Raji (cell line): ENCODE results near the gene JAM3.

Source experiments
- POLR2A ChIP-seq: IDR thresholded peaks from 2 replicates; pipeline ENCODE4 v1.6.1; 2011; ENCODE audit warnings: low read depth, low read length, control low read depth; ENCODE audit not compliant: insufficient read depth

The JAM3 gene

DNA sequence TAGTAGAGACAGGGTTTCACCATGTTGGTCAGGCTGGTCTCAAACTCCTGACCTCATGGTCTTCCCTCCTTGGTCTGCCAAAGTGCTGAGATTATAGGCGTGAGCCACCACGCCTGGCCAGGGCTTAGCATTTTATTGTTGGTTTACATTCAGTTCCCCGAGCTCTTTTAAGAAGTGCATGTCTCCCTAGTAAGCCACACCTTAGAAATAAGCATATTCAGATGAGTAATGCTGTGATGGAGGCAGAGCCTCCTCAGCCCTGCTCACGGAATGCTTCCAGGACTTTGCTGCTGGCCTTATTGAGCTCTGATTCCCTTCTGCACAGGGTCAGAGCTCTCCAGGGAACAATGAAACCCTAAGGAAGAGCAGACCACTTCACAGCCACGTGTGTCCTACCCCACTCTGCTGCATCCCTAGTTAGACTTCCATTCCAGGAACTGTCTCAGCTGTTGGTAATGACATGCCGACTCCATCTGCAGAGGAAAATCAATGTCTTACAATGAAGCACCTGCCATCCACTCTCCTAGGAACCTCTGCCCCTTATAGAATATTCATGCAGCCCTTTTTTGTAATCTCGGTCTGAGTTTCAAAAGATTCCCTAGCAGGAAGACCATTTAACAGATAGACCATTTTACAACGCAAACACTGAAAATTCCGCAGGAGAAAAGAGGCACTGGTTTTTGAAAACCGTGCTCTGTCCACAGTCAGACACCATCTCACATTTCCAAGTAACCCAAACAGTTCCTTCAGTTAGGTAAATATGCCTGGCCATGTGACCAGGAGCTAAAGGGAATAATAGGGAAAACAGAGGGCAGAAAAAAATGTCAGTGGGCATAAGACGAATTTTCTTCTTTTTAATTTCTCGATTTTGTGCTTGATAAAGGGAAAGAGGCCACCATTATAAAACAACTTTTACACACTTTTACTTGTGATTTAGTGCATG lies 1.7 kb upstream of the JAM3 start:
- no peak for TF ChIP-seq POLR2A

DNA sequence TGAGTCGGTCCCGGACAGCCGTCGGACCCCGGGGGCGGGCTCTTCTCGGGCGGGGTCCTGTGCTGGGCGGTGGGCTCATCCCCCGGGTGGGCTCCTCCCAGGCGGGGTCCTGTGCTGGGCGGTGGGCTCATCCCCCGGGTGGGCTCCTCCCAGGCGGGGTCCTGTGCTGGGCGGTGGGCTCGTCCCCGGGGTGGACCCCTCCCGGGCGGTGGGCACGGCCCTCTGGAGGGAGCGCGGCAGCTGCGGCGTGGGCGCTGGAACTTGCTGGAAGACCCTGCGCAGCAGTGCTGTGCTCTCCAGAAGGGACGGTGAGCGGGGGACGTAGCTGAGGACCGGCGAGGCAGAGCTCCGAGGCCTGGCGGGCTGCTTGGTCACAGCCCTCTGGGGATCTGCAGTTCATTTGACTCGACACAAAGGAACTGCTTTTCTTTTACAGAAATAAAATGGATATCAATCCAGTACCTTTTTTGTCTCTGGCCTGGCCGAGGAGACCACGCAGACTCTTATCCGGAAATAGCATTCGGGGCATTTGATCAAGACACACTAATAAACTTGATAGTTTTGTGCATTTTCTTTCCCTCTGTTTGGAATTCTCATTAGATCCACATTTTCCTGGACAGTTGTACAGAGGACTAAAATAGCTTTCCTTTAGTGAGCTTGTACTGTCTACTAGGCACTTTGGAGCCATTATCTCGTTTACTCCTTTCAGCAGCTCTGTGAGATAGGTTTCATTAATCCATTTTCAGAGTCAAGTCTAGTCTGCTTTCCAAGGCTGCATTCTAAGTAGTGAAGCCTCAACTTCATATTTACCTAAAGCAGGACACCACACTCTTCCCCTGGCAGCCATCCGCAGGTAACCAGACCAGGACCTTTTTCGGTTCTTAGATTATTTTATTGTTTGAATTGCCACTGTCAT lies 812 bp downstream of the JAM3 start:
- no peak for TF ChIP-seq POLR2A

DNA sequence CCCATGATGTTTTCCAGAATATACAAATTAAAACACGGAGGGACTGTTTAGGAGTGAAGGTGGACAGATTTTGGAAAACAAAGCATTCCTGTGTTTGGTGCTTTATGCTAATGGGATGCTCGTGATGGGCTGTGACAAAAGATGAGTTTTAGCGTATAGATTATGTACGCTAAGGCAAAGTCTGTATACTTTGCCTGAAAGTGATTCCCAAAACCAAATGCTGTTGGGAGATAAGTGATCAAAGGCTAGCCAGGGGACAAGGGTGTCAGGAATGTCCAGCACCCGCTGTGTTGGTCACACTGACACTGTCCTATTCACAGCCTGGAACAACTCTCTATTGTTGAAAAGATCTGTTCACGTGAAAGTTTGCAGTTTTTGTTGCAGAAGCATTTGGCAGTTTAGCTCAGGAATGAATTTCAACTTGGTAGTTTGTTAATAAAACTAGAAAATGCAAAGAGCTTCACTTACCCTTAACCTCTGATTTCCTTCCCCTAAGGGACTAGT lies 1.5 kb downstream of the JAM3 start:
- TF ChIP-seq POLR2A = no peak

DNA sequence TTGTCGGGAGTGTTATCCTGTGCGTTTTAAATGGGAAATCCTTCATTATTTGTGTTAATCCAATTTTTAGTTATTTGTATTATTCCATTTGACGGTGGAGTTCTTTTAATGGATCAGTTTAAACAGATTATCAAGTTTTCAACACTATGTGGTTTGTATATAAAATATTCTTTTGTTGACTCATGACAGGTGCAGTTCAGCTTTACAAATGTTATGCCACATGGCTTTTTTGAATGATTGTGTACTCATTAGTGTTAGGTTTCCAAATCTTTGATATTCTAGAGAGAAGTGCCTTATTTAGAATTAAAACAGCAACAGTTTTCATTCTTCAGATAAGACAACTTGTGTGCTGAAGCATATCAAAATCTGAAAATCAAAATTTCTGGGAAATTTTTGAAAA lies 2.4 kb downstream of the JAM3 start:
- TF ChIP-seq POLR2A = no peak

DNA sequence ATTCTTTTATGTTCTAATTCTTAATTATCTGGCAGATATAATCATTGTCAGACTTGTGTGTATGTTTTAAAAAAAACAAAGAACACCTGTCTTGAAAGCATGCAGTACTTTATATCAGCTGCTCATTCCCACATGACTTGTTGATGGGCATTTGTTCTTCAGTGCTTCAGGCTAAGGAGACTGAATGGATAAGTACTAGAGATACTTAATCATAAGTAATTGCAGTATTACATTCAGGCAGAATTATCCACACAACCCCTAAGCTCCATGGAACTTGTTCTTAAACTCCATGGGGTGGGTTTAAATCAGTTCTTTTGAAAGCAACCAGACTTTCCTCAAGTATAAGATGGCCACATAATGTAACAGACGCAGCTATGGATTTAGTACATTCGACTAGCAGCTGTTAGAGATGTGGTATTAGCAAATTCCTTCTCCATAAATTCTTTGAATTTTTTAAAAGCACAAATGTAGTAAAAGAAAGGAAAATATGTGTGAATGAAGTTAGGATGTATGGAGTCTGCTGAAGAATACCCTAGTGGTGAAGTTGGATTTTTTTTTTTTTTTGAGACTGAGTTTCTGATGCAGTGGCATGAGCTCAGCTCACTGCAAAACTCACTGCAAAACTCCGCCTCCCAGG lies 3.0 kb downstream of the JAM3 start:
- no peak for TF ChIP-seq POLR2A

DNA sequence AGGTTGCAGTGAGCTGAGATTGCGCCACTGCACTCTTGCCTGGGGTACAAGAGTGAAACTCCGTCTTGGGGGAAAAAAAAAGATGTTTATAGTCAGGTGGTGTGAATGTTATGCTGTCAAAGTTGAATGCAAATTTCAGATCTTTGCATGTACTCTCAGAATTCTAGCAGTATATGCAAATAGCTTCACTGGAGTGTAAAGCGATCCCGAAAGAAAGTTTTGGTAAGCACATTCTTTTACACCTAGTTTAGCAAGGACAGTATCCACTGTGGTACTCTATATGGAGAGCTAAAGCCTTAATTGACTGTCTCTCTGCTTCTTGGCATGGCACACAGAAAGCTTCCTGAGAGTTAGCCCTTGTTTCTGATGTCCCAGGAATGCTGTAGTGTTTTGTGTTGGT lies 4.0 kb downstream of the JAM3 start:
- no peak for TF ChIP-seq POLR2A

DNA sequence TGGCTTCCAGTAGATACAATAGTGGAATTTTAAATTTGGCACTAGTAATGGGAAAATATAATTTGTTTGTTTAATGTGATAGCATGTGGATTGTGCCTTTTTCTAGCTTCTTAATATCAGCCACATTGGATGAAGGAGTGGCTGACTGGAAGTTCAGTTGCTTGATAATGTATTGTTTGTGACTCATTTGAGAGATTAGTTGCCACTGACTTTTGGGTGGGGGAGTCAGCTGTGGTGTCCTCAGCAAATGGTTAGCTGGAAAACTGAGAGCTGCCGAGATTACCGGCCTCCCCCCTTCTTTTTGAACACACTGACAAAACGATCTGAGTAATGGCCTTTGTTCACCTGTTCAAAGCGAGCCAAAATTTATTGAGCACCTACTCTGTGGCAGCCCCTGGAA lies 5.5 kb downstream of the JAM3 start:
- no peak for TF ChIP-seq POLR2A

DNA sequence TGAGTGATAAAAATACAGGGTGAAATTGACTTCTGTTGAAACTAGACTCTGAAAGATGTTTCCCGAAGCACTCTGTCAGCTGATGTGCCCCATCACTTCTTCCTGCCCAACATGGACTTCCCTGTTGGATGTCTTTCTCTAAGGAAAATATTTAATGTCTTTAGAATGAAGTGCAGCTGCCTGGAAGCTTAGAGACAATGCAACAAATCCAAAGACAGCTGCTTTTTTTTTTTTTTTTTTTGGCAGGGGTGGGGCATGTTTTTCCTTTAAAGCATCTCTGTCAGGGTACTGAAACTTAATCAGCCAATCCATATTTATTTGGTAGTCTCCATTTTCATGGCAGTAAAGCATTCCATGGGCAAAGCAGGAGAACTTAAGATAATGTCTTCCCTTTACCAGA lies 5.9 kb downstream of the JAM3 start:
- no peak for TF ChIP-seq POLR2A

DNA sequence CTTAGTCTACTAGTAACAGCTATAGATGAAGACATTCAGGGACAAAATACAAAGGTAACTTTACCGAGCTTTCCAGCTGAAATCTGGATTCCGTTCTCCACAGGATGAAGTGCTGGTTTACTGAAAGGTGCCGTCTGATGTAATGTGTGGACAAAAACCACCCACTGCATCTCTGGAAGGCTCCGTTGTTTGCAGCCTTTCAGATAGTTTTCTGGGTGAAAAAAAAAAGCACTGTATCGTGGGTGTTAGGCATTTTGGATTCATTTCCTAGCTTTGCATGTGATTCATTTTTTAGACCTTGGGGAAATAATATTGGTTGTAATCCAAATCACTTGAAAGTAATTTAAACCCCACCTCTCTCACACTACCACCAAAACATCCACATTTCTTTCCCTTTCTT lies 10.4 kb downstream of the JAM3 start:
- no peak for TF ChIP-seq POLR2A

DNA sequence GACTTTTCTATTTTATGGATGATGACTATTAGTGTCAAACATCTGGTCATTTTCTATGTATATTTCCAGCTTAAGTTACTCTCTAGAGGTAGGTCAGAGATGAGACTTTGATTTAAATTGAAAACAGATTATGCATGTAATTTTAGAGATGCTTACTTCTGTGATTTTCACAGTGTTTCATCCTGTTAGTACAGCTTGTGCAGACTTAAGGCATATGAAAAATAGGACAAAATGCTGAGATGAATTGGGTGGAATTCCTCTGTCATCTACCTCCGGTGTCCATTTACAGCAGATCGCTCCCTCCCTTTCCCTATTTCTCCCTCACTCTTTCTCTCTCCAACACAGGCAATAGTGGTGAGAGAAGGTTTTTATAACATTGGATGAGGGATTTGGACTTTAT lies 14.1 kb downstream of the JAM3 start:
- no peak for TF ChIP-seq POLR2A

DNA sequence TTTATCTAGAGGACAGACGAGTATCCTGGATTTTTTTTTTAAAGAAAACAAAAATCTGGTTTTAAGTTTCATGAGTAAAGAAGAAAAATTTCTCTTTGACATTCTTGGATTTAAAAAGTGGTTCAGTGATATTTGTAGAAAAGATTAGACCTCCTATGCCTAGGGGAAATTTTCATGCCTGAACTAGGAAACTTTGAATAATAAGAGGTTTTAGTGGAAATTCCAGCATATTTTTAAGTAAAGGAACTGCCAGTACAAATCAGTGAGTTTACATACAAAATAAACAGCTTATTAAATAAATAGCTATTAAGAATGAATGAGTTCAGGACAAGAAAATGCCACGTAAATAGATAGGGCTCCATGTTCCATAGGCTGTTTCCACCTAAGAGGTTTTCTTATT lies 17.5 kb downstream of the JAM3 start:
- no peak for TF ChIP-seq POLR2A

DNA sequence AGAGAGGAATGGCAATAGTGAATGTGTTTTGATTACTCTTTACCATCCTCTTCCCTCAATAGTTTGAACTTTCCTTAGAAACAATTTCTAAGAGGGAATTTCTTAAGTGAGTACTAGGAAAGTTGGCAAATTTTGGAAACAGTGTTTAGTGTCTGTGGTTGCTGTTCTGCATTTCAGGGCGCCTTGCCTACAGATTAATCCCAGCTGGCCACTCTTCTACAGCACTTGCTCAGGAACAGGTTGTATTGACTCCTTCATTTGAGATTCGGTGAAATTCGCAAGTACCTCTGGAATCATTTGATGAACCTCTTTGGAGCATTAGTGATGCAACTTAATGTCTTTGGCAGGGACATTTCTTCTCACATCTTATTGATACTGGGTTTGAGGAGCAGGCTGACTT lies 28.3 kb downstream of the JAM3 start:
- TF ChIP-seq POLR2A = no peak

DNA sequence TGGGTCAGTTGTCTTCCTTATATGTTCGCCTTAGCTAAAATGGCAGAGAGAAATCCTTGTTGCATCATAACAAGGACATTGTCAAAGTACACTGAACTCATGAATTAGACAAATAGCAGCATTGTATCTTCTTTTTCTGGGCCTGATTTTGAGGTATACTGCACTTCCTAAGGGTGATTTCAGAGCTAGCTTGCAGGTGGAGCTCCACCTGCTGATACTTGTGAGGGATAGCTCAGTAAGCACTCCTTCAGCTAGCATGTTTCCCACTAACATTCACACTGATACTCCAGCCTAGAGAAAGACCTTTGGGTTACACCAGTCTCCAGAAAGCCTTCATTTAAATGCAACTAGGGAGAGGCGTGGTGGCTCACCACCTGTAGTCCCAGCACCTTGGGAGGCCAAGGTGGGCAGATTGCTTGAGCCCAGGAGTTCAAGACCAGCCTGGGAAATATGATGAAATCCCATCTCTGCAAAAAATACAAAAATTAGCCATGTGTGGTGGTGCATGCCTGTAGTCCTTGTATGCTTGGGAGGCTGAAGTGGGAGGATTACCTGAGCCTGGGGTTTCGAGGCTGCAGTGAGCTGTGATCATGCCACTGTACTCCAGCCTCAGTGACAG lies 29.8 kb downstream of the JAM3 start:
- TF ChIP-seq POLR2A = no peak

DNA sequence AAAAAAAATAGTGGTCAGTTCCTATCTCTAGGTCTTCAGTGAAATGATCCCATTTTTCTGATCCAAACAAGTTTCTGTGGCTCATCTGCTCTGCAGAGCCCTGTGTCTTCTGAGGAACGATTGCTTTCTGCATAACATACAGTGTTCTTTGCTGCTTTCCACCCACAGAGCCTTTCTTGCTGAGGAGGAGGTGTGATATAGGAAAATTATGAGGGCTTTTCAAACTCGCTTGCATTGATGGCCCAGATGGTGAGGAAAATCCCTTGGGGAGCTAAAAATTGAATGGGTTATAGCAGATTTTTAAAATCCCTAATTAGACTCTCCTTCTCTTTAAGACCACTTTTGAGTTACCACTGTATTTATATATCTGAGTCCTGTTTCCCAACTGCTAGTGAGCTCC lies 31.3 kb downstream of the JAM3 start:
- no peak for TF ChIP-seq POLR2A

DNA sequence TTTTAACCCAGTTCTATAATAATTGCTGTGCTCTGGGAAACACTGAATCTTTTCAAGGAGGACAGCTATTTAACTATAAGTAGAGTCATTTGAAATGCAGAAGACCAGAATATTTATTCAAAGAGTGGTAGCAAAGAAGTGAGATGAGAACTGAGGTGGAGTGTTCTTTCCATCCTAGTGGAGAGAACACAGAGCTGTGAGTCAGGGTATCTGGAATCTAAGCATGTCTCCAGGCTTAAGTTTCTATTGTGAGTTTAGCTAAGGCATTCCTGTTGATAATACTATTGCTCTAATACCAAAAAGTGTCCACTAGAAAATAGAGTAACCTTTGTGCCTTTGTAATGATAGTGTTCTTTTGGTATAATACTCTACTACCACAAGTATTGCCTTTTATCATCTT lies 32.4 kb downstream of the JAM3 start:
- no peak for TF ChIP-seq POLR2A
